ENCODE results near the gene MRAP2. TPM values are rescaled to one million over a fixed set of nuclear protein-coding genes. Genes with fewer than 3 reads are reported as not detected.

The MRAP2 gene
- total and polyA plus RNA-seq, 2 of the 13 experiments (the other 11 are each of a cell fraction or from before 2014, with no cell fraction given): 0.33 to 3.5 TPM

- no peak for TF ChIP-seq THRA (CRISPR knock-in tag; IDR thresholded peaks at IDR 0.05; ENCODE audit: borderline replicate concordance)
- no peak for TF ChIP-seq CBX2 (IDR thresholded peaks at IDR 0.05; ENCODE audit: low read depth, low read length)
- no peak for TF ChIP-seq CBX2 (CRISPR knock-in tag; IDR thresholded peaks at IDR 0.05; ENCODE audit: low read depth)
- TF ChIP-seq ZNF235 (CRISPR knock-in tag; IDR thresholded peaks at IDR 0.05; ENCODE audit: borderline replicate concordance): no peak
- TF ChIP-seq CC2D1A (CRISPR knock-in tag; IDR thresholded peaks at IDR 0.05): no peak
These were observed 22.1 kb downstream of the MRAP2 start (continued) for GRCh38 chr6:84055647-84056046.

GRCh38 chr6:84057908-84058307, 24.3 kb downstream of the MRAP2 start:
- ChIA-PET CTCF (ENCODE audit: low intra/inter-chr PET ratio, low total read pairs) (no interaction called here), POLR2A (no interaction called here)
- WGBS (ENCODE audit: low lambda C conversion rate): 48% methylated on average over 4 of the region's 4 CpGs
- Histone ChIP-seq H3K4me1 (ENCODE audit: insufficient read depth, low read length) (0 out of 2 replicates have a peak, but pooled peaks cover under 1% of the 10 kb centered on the region), H3K27me3 (ENCODE audit: control insufficient read depth in 1 of 2, insufficient read depth in 2 of 2, low read length in 2 of 2) (0 out of 5 replicates have a peak, but pooled peaks cover 0 to 3% of the 10 kb centered on the region in 2 experiments), H4K20me1 (ENCODE audit: insufficient read depth, low read length) (no peaks in the 10 kb centered on the region), H3K79me2 (ENCODE audit: insufficient read depth, low read length) (no peaks in the 10 kb centered on the region), H2AFZ (ENCODE audit: low read length) (no peak overlapping the region), H3K27ac (ENCODE audit: extremely low read length, insufficient read depth, low read length) (no peak overlapping the region), H3K36me3 (replicated peaks in 1 of 2; ENCODE audit: control insufficient read depth in 1 of 2, insufficient read depth in 2 of 2, low read length in 2 of 2) (no peaks in the 10 kb centered on the region), H3K9ac (ENCODE audit: insufficient read depth, low read depth, low read length) (no peak overlapping the region), H3K4me2 (ENCODE audit: low read depth, low read length) (no peak overlapping the region), H3K4me3 (replicated peaks in 1 of 3; ENCODE audit: insufficient read depth in 1 of 3, low read depth in 2 of 3, low read length in 3 of 3) (no peak overlapping the region), H3K9me3 (ENCODE audit: low read length) (no peaks in the 10 kb centered on the region)
- TF ChIP-seq ZNF766 (CRISPR knock-in tag; IDR thresholded peaks at IDR 0.05; ENCODE audit: borderline replicate concordance) (no peak), ZEB1 (IDR thresholded peaks at IDR 0.05; ENCODE audit: insufficient replicate concordance, low read depth) (no peak), ZNF770 (CRISPR knock-in tag; IDR thresholded peaks at IDR 0.05) (no peak)
- in situ Hi-C loops (cut with HindIII; ENCODE audit: extremely low pct_ligation_motif_present, low pct_unique_long_range_greater_than_20kb) (no loop called here), intact Hi-C loops (cut with micrococcal nuclease; ENCODE audit: unreplicated experiment) (loop anchor here (10.0 kb wide), 1 partner anchor 173 kb away; no protein-coding TSS in a partner anchor)
- no peak for DNase-seq (ENCODE audit: low spot score)
- ATAC-seq: no peak
- no TSS peak for BruUV-seq (replicated peaks)
- no peak for FAIRE-seq
